Stimulated activated naive CD4-positive, alpha-beta T cell treated with Interleukin-2 at 50 U/mL for 16 hours (primary cell): ENCODE data around the gene OTOP3.

Source experiments
- DNase-seq: peaks from one replicate; lab custom pipeline; 2025; lab: John Stamatoyannopoulos, UW

The OTOP3 gene

DNA sequence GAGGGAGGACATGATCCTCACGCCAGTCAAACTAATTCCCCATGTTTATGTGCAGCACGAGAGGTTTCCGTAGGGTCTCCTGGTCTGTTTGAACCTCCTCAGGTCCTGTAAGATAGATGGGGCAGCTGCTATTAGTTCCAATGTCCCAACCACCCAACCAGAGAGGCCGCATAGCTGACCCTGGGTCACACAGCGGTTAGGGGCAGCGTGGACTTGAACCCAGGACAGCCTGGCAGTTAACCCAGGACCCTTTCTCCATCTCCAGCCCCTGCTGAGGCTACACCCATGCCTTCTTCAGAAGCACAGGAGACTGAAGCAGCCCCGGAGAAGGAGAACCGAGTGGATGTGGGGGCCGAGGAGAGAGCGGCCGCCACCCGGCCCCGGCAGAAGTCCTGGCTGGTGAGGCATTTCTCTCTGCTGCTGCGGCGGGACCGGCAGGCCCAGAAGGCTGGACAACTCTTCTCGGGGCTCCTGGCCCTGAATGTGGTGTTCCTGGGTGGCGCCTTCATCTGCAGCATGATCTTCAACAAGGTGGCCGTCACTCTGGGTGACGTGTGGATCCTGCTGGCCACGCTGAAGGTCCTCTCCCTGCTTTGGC is 5.5 kb downstream of the OTOP3 start:
- DNase-seq, result no peak

DNA sequence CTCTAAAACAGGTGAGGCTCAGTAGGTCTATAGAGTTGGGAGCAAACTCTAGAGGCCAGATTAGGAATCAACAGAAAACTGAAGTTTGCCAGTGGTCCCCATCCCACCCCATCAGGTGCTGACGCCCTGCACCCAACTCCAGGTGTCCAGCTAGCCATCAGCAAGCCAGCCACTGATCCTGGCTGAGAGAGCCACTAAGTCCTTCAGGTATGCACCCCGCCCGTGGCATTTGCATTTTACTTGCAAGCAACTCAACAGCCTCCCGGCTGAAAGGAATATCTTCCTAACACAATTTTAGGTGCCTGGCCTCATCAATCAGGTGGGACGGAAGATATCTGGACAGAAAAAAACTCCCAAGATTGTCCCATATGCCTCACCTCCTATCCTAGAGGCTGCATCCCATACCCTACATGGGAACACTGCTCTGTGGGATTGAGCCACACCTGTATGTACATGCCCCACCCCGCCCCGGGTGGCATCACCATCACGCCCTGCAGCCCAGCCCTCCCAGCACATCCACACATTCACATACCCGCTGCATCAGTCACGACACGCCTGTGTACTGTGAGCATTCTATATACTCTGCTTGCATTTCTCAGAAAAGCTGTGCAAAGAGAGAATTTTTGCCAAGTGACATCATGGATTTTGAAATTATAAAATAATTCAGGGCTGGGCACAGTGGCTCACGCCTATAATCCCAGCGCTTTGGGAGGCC is 8.3 kb downstream of the OTOP3 start:
- DNase-seq, result no peak

DNA sequence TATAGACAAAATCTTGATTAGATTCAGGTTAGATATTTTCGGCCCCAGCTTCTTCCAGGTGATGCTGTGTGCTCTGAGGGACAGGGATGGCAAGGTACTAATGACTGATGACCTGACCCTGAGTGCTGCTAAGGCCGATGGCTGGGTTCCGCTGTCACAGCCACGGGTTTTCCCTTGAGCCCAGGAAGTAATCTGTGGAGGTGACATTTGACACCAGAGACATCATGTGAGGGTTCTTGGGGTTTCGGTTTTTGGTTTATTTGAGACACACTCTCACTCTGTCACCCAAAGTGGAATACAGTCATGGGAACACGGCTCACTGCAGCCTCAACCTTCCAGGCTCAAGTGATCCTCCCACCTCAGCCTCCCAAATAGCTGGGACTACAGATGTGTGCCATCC is 9.8 kb downstream of the OTOP3 start:
- no peak for DNase-seq

DNA sequence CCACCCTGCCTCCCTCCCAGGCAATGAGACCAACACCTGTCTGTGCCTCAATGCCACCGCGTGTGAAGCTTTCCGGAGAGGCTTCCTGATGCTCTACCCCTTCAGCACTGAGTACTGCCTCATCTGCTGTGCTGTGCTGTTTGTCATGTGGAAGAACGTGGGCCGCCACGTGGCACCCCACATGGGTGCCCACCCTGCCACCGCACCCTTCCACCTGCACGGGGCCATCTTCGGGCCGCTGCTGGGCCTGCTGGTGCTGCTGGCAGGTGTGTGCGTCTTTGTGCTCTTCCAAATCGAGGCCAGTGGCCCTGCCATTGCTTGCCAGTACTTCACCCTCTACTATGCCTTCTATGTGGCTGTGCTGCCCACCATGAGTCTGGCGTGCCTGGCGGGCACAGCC is 10.9 kb downstream of the OTOP3 start:
- no peak for DNase-seq

DNA sequence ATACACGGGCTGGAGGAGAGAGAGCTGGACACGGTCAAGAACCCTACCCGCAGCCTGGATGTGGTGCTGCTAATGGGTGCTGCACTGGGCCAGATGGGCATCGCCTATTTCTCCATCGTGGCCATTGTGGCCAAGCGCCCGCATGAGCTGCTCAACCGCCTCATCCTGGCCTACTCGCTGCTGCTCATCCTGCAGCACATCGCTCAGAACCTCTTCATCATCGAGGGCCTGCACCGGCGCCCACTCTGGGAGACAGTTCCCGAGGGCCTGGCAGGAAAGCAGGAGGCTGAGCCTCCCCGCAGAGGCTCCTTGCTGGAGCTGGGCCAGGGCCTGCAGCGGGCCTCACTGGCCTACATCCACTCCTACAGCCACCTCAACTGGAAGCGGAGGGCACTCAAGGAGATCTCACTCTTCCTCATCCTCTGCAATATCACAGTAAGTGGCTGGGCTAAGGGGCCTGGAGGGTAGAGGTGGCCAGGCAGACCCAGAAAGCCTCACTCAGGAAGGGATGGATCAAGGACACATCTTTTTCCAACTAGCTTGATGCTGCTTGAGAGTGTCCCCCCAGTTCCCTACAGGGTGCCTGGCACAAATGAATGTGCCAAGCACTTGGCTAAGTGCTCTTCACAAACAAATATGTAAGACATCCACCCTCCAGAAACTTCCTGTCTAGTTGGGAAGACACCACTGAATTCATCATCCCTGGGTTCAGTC is 11.5 kb downstream of the OTOP3 start:
- DNase-seq, result no peak

DNA sequence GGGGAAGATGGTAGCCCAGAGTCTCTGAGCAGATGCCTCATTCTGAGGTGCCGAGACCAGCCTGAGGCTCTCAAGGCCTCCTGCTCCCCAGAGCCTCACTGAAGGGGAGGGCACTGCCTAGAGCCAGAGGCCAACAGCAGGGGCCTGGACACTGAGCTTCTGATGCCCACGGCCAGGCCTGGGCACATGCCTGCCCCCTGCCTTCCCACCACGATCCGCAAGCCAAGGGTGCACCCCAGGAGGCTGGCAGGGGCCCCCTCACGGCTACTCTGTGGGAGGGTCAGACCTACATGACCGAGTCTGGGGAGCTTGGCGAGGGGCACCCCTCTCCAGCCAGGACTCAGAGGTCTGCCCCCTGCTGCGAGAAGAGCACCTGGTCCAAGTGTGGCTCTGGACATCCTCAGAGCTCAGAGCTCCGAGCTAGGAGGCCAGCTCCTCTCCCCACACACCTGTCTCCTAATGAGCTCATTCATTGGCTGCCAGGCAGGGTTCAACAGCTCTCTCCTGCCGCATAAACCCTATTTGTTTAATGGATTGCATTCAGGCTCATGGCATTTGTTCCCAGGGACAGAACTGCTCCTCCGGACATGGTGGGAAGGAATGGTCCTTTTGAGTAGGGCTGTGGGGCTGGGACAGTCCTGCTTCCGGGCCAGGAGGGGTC is 13.9 kb downstream of the OTOP3 start:
- no peak for DNase-seq

DNA sequence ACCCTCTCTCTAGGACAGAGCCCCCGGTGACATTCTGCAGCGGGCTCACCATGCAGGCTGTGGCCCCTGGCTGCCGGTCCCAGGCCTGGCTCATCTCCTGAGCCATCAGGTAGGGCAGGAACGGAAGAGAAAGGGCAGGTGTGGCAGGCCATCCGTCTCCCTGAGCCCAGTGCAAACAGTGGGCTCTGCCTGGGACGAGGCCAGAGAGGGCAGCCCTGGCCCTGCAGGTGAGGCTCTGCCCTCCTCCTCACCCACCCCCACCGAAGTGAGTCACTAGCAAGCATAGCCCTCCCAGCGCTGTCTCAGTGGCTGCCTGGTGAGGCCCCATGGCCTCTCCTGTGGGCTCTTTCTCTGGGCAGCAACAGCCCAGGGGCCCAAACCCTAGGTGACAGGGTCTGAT is 14.5 kb downstream of the OTOP3 start:
- no peak for DNase-seq

DNA sequence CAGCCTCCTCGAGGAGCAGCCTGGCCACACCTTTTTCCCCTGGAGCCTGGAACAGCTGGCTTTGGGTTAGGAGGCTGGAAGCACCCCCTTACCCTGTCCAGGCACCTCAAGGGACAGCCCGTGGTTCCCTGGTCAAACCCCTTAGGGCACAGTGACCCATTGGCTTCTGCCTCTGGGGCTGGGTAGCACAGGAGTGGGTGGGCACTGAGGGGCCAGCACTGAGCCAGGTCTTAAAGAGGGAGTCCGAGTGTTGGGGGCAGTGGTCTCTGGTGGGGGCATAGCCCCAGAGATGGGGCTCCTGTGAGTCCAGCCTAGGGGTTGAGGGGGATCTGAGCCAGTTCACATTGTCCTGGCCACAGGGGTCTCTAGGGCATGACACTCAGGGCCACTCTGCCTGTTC is 15.4 kb downstream of the OTOP3 start:
- DNase-seq, result no peak

DNA sequence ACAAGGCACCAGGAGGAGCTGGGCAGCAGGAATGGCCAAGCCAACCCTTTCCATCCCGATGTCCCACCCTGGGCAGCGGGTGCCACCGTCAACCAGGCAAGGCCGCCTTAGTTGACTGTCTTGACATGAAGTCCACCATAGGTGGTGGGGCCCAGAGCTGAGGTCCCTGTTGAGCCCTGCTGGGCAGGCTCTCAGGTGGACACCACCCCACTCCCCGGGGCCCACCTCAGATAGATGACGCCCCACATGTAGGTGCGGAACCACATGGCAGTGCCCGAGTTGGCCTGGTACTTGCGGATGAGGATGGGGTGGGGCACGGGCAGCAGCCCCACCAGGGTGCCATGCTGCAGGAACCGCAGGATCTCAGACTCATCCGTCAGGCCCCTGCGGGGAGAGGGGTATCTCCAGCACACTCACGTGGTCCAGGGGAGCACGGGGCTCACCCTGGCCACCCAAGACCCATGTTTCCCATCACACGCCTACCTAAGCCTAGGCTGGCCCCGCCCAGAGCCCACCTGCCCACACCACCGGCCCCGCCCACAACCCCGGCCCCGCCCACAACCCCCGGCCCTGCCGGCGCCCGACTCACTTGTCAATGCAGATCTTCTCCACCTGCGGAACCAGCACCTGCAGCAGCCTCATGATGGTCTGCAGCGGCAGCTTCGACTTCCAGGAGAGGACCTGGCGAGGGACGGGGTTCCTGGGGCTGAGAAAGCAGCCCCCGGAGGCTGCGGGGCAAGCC is 16.2 kb downstream of the OTOP3 start:
- DNase-seq, result no peak

DNA sequence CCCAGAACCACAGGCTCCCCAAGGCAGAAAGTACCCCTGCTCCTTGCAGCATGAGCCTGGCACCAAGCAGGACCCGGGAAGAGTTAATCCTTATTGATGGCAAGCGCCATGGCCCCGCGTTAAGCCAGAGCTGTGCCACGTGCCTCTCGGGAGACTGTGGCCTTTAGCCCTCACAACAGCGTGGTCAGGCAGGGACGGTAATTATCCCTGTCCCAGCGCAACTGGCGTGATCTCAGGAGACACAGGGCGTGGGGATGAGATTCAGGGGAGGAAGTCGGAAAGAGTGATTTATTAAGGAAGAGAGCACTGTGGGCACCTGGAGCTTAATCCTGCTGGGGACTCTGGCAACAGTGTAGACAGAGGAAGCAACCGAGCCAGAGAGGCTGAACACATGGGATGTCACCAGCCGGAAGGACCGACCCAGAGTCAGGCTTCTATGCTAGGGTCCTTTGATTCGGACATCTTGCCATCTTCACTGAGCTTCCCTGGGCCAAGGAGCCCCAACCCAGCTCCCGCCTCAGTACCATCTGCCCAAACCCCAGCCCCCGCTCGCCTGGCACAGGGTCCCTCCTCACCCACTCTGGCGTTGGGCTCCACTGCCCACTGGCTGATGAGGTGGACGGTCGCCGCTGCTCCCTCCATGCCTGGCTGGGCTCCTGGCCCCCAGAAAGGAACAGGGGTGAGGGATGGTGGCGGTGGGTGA is 16.9 kb downstream of the OTOP3 start:
- DNase-seq, result no peak

DNA sequence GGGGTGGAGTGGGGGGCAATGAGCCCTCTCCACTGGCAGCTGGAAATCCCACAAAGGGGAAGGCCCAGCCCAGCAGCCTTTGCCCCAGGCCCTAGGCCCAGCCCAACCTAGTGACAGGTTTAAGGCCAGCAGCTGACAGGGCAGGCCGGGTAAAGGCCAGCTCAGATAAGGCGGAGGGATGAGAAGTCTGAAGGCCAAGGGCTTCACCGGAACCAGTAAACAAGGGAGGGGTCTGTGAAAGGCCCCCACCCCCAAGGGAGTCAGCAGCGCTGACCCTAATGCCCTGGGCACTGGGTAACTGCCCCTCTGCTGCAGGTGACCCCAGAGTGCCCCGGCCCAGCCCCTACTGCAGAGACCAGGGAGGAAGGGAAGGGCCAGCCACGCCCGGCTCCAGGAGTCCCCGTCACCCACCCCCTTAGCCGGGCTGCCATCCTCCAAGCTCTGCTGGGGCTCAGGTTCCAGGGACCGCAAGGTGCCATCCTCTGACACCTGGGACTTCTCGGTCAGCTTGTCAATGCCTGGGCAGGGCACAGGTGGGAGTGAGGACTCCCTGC is 17.5 kb downstream of the OTOP3 start:
- no peak for DNase-seq

DNA sequence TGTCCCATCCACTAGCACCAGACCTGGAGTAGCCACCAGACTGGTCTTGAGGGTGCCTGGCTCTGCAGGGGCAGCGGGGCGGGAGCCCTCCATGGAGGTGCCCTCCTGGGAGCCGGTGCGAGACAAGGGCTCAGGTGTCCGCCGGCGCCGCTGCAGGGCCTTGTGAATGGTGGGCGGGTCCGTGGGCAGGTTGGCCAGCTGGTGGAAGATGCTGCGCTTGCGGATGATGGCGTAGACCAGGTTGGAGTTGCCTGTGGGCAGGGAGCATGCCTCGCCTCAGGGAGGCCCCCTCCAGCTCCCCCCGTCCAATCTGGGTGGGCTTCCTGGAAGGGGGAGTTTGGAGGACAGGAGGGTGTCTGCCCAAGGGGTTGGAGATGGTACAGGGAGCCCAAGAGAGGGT is 18.4 kb downstream of the OTOP3 start:
- DNase-seq, result no peak

DNA sequence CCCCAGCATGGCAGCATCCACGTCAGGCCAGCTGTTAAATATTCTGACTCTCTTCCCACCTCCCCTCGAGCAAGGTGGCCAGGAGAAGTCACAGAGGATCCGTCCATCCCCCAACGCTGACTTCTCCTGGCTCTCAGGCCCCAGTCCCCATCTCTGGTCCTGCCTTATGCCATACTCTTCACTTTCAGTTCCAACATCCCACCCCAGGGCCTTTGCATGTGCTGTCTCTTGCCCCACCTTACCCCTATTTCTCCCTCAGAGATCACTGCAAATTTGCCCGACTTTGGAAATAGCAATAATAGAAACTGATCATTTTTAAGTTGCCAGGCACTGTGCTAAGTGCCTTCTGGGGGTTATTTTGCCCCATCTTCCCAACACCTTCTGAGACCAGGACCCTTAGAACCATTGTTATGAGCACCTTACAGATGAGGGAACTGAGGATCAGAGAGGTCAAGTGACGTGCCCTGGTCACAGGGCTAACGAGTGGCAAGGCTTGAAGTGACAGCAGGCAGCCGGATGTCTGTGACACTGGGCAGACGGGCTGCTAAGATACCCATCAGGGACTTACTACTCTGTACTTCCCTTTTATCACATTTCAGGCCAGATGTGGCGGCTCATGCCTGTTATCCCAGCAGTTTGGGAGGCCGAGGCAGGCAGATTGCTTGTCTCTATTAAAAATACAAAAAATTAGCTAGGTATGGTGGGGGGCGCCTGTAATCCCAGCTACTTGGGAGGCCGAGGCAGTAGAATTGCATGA is 19.1 kb downstream of the OTOP3 start:
- no peak for DNase-seq

DNA sequence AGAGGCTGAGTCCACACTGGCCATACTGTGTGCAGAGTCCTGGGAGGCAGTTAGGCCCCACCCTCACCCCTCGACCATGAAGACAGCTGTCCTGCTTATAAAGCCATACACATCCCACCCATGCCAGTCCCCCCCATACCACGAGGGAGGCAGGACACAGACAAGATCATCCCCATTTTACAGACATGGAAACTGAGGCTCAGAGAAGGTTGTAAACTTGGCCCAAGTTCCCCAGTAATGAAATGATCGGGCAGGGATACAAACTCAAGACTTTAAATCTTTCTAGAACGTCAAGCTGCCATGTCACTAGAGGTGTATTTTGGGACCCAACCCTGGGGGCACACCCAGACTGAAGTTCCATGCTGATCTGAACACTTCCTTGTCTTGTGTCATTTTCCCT is 20.4 kb downstream of the OTOP3 start:
- no peak for DNase-seq

DNA sequence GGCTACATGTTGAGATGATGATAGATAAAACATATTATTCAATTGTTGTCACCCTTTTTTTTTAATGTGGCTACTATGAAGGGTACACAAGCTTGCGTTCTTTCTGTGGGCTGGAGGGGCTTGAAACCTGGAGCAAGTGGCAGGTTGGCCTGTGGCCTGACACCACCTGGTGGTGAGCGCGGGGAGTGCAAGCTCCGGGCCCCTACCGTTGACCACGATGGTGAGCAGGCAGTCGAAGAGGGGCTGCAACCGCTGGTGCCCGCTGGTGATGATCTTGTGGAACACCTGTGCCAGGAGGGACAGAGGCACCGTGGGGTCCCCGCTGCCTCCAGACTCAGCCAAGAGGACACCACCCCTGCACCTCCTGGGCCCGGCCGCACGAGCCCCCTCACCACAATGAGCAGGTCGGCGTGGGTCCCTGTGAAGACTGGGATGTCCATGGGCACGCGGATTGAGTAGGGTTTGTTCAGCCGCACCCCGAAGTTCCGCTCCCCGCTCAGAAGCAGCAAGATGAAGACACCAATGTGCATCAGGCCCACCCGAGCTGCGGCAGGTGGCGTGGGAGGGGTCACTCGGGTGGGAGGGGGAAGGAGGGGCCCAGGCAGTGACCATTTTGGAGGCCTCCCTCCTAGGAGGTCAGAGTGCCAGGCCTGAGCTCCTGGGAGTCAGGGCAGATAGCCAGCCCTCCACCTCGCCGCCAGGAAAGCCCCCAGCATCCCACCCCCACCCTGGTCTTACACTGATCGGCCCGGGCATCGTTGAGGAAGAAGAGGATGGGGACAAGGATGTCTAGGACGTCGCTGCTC is 22.4 kb downstream of the OTOP3 start:
- DNase-seq, result peak; percentile 64

DNA sequence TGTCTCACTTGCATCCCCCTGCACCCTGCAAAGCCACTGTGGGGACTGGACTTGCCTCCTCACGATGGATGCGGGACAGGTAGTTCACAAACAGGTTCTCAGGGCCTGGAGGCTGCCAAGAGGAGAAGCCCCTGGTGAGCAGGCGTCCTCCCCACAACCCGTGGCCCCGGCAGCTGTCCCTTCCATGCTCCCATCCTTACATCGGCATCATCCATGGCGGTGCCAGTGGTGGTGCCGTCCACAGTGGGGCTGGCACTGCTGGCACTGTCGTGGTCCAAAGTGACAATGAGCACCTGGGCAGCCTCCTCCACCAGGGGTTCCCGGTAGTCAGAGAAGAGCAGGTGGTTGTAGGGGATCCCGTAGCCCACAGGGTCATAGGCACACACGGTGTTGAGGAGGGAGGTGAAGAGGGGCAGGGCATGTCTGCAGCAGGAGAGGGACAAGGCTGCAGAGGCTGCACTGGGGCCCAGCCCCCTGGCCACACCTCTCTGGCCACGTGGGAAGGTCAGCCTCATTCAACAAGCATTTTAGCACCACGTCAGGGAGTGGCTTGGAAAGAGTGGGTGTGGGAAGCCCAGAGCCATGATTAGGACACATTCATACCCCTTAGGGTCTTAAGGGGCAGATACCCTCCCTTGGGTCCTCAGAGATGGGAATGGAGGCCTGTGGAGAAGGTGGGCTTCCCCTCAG is 24.3 kb downstream of the OTOP3 start:
- DNase-seq, result no peak

DNA sequence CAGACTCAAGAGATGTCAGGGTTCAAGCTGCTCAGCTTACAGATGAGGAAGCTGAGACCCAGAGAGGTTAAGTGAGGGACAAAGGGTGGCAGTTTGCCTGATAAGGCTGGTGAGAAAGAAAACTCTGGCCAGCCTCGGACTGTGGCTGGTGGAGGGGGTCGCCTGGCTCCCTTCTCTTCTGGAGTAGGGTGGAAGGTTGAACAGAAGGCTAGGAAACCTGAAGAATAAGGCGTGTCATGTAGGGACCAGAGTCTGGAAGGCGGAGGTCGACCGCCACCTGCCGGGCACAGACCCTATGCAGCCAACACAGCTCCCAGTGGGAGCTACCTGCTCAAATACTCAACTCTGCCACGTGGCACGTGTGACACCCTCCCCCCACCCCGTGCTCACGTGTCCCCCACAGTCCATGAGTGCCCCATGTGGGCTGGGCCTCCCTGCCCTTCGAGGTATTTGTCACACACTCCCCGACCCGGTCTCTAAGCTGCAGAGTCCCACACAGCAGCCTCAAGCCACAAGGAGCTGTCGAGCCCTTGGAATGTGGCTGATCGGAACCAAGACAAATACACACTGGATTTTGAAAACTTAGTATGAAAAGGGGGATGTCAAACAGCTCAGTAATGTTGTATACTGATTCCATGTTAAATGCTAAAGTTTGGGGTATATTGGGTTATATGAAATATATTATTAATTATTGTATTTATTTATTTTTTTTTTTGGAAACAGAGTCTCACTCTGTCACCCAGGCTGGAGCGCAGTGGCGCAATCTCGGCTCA is 25.1 kb downstream of the OTOP3 start:
- peak; percentile 19 for DNase-seq

DNA sequence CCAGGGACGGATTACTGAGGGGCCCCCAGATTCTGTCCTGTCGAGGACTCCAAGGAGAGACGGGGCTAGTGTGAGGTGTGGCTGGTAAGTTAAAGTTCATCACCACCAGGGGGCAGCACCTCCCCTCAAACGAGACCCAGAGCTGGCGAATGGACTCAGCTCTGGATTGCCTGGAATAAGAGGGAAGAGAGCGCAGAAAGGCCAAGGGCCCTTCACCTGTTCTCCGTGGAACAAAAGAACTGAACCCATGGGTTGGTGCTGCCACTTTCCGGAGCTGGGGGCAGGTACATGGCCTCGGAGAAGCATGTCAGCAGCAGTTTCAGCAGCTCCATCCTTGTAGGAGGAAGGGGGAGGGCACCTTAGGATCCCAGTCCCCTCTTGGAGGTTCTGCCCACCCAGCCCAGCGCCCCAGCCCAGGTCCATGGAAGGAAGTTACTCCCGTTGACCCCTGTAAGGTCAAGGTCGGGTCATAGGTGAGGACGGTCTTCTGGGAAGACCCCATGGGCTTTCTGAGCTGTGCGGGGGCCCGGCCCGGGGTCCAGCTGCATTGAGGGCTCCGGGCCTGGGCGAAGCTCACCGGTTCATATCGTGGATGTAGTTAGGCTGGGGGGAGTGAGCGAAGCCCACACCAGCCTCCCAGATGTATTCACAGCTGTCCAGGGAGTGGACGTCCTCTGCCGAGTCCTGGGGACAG is 26.1 kb downstream of the OTOP3 start:
- peak; percentile 73 for DNase-seq
